ENCODE results near the gene PLEKHA8.

DNA sequence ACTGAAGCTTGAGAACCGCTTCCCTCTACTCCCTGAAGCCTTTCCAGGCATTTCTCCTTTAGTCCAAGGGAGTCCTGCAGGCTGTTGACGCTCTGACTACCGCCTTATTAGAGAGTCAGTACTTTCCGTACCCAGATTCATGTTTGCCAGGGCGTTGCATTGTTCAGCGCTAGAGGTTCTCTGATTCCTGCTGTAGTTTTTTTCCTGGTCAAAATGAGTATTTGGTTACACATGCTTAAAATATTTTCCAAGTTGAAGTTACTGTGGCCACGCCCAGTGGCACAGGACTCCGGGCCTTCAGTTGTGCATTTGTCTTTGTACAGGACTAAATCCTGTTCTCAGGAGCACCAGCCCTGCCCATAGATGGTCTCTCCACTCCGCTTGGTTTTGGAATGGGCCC, 114.5 kb downstream of the PLEKHA8 start:
- TF ChIP-seq CTCF (IDR thresholded peaks at IDR 0.05 in 4 of 5, conservative IDR thresholded peaks at IDR 0.05 in 1 of 5) (no peak), POLR2A (IDR thresholded peaks at IDR 0.05) (no peak)
